ENCODE measurements around the gene USP13.

- TF ChIP-seq POLR2A (IDR thresholded peaks at IDR 0.05) = no peak
- no peak for TF ChIP-seq CTCF (IDR thresholded peaks at IDR 0.05)
Observed at GRCh38 chr3:179794355-179794754, 141.5 kb downstream of the USP13 start.
